Body of pancreas (tissue), 4 donors: ENCODE data around the gene HEATR5A.

Experiments
- POLR2A ChIP-seq, 3 donors: fragments of 450-650 bp; IDR thresholded peaks; one replicate each; pipeline ENCODE4 v1.6.1; 2016; ENCODE audit warnings: antibody characterized with exemption in 3 of 3, mild to moderate bottlenecking in 2 of 3
- TF ChIP-seq, protein P1 (sequence below), 7 experiments: fragments of 450-650 bp in 4 of 7; fragments of 200-600 bp in 3 of 7; sonication (generic) in 3 of 7; IDR thresholded peaks; one replicate each; pipeline ENCODE4 v1.5.1; 2016 to 2019; ENCODE audit warnings: antibody characterized with exemption in 7 of 7

DNA sequence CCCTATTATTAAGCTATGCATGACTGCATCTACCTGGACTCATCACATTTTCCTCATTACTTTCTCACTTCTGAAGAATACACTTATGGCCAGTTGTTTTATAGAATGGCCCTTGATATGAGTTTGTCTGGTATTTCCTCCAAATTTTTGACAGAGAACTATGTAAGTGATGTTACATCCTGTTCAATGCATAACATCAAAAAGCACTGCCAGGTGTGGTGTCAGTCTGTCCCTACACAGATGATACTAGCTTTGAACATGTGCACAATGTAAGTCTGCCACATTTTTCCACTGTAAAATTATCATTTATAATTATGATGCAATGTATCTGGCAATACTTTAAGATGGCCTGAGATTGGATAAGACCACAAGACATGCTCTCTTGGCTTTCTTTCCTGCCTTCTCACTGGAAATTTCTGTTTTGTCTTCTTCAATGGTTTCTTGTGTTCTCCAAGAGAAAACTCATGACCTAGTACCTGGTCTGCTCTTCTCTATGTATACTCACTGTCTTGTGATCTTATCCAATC lies 28.3 kb downstream of the HEATR5A start:
- TF ChIP-seq POLR2A (IDR thresholded peaks at IDR 0.05), result no peak
- TF ChIP-seq, protein P1, sequence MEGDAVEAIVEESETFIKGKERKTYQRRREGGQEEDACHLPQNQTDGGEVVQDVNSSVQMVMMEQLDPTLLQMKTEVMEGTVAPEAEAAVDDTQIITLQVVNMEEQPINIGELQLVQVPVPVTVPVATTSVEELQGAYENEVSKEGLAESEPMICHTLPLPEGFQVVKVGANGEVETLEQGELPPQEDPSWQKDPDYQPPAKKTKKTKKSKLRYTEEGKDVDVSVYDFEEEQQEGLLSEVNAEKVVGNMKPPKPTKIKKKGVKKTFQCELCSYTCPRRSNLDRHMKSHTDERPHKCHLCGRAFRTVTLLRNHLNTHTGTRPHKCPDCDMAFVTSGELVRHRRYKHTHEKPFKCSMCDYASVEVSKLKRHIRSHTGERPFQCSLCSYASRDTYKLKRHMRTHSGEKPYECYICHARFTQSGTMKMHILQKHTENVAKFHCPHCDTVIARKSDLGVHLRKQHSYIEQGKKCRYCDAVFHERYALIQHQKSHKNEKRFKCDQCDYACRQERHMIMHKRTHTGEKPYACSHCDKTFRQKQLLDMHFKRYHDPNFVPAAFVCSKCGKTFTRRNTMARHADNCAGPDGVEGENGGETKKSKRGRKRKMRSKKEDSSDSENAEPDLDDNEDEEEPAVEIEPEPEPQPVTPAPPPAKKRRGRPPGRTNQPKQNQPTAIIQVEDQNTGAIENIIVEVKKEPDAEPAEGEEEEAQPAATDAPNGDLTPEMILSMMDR (IDR thresholded peaks at IDR 0.05), result no peak
